HepG2 (cell line): Measurements from ENCODE around the gene DMTF1. TPM values are rescaled to one million over a fixed set of nuclear protein-coding genes. Genes with fewer than 3 reads are reported as not detected.

ENCODE experiments used
- ATAC-seq: fragments of 200-7000 bp; cut with Tn5 transposase; 3 replicates; pipeline ENCODE4 v1.9.1; 2020; ENCODE audit warnings: mild to moderate bottlenecking, moderate library complexity
- BruUV-seq: library from RNA; stranded (reverse); fragments of 400-500 nt; replicated peaks from 2 replicates; lab custom pipeline; 2021; lab: Mats Ljungman, UMichigan
- CTCF ChIA-PET: fragments of 300-600 bp; formaldehyde crosslinking; extraction: SDS; loops from one replicate; lab custom pipeline; 2021; ENCODE audit warnings: low total read pairs, inconsistent platforms, low intra/inter-chr PET ratio; lab: Yijun Ruan, JAX
- POLR2A ChIA-PET: fragments of 350-600 bp; sonication (Branson Sonifier 250); formaldehyde crosslinking; loops from one replicate; lab custom pipeline; 2020; ENCODE audit warnings: antibody characterized with exemption, inconsistent platforms; lab: Yijun Ruan, JAX
- DNase-seq: peaks from one replicate; pipeline ENCODE4 v3.0.0-alpha.2; 2015; ENCODE audit warnings: low spot score
- FAIRE-seq: peaks from 3 replicates; lab custom pipeline; 2011; peaks lifted over from hg19 to GRCh38; lab: Jason Lieb, UNC
- H2AFZ ChIP-seq: one replicate; pipeline ENCODE4 v1.6.1; 2011; ENCODE audit warnings: low read length, inconsistent platforms
- H3K27ac ChIP-seq: fragments of 300-600 bp; 3 replicates; pipeline ENCODE4 v1.8.0; 2011; ENCODE audit warnings: mixed run types, mild to moderate bottlenecking, mixed read lengths, low read length, inconsistent platforms; ENCODE audit not compliant: insufficient read depth; ENCODE audit errors: extremely low read length
- H3K27me3 ChIP-seq, 2 experiments: fragments of 200-600 bp in 1 of 2; 2 replicates in 1 of 2; 3 replicates in 1 of 2; pipeline versions ENCODE4 v1.6.0 to v1.8.0; 2011; ENCODE audit warnings: low read length in 2 of 2, mild to moderate bottlenecking in 2 of 2, moderate library complexity in 2 of 2, inconsistent platforms in 1 of 2; ENCODE audit not compliant: insufficient read depth in 2 of 2, control insufficient read depth in 1 of 2
- H3K36me3 ChIP-seq, 2 experiments: fragments of 200-600 bp in 1 of 2; replicated peaks in 1 of 2; 2 replicates in 1 of 2; 3 replicates in 1 of 2; pipeline versions ENCODE4 v1.5.1 to v1.8.0; 2011; ENCODE audit warnings: low read length in 2 of 2, inconsistent platforms in 1 of 2; ENCODE audit not compliant: insufficient read depth in 2 of 2, control insufficient read depth in 1 of 2
- H3K4me1 ChIP-seq: 2 replicates; pipeline ENCODE4 v1.5.1; 2012; ENCODE audit warnings: low read length, inconsistent platforms; ENCODE audit not compliant: insufficient read depth
- H3K4me2 ChIP-seq: 2 replicates; pipeline ENCODE4 v1.6.0; 2011; ENCODE audit warnings: low read depth, low read length, inconsistent platforms
- H3K4me3 ChIP-seq, 3 experiments: fragments of 200-600 bp in 1 of 3; sonication (generic), shearing (Covaris generic) in 1 of 3; replicated peaks in 1 of 3; 2 replicates each; pipeline ENCODE4 v1.5.1; 2011 to 2016; ENCODE audit warnings: low read length in 3 of 3, inconsistent platforms in 2 of 3, low read depth in 2 of 3, mild to moderate bottlenecking in 2 of 3, control low read depth in 1 of 3, mixed read lengths in 1 of 3; ENCODE audit not compliant: insufficient read depth in 1 of 3
- H3K79me2 ChIP-seq: one replicate; pipeline ENCODE4 v1.6.1; 2011; ENCODE audit warnings: low read length, inconsistent platforms; ENCODE audit not compliant: insufficient read depth
- H3K9ac ChIP-seq: 2 replicates; pipeline ENCODE4 v1.6.0; 2011; ENCODE audit warnings: mild to moderate bottlenecking, low read depth, low read length, inconsistent platforms; ENCODE audit not compliant: insufficient read depth
- H3K9me3 ChIP-seq: 2 replicates; pipeline ENCODE4 v1.5.1; 2012; ENCODE audit warnings: mild to moderate bottlenecking, low read length
- H4K20me1 ChIP-seq: 2 replicates; pipeline ENCODE4 v1.6.0; 2011; ENCODE audit warnings: inconsistent platforms, mild to moderate bottlenecking, low read length, moderate library complexity; ENCODE audit not compliant: insufficient read depth
- HOXA9 ChIP-seq: sonication (generic); formaldehyde crosslinking; IDR thresholded peaks from 2 replicates; pipeline ENCODE4 v1.8.1; 2022; ENCODE audit warnings: missing genetic modification reagents, mild to moderate bottlenecking, moderate library complexity, borderline replicate concordance
- RAD21 ChIP-seq: fragments of 450-650 bp; formaldehyde crosslinking; IDR thresholded peaks from 2 replicates; pipeline ENCODE4 v1.5.0; 2020; ENCODE audit warnings: mild to moderate bottlenecking
- SMAD9 ChIP-seq: sonication (generic); formaldehyde crosslinking; IDR thresholded peaks from 2 replicates; pipeline ENCODE4 v1.5.1; 2020; ENCODE audit warnings: mild to moderate bottlenecking, missing genetic modification reagents
- ZFP36 ChIP-seq: fragments of 150-350 bp; IDR thresholded peaks from 2 replicates; pipeline ENCODE4 v1.6.1; 2018; ENCODE audit warnings: borderline replicate concordance, low read length, low read depth; ENCODE audit not compliant: partially characterized antibody
- WGBS: methylation state at CpG from one replicate; pipeline ENCODE4 v1.1.6; 2017; ENCODE audit warnings: low lambda C conversion rate; 5-methylcytosine and 5-hydroxymethylcytosine counted together
- in situ Hi-C: cut with HindIII; loops from 2 replicates; pipeline ENCODE4 v1.10.0; 2017; ENCODE audit warnings: low pct_unique_long_range_greater_than_20kb; ENCODE audit not compliant: extremely low pct_ligation_motif_present
- intact Hi-C: fragments of 100-400 bp; cut with micrococcal nuclease; formaldehyde crosslinking; loops from one replicate; pipeline ENCODE4 v1.10.0; 2022; ENCODE audit not compliant: unreplicated experiment
- polyA plus RNA-seq, 8 experiments: library from polyadenylated mRNA; depleted of rRNA in 3 of 8; stranded (reverse) in 7 of 8; unstranded in 1 of 8; fragments of >200 nt; fragmentation: Illumina TruSeq in 4 of 8; extraction: Trizol in 4 of 8; gene quantifications; 2 replicates each; pipeline versions ENCODE4 v1.2.1 to v1.2.3, GENCODE V29; 2011 to 2016; ENCODE audit warnings: low read depth in 4 of 8, missing spikeins in 1 of 8, mixed read lengths in 1 of 8; ENCODE audit not compliant: insufficient read depth in 1 of 8
- total RNA-seq, 5 experiments: library from RNA; depleted of rRNA; stranded (reverse); fragments of >200 nt; fragmentation: Illumina TruSeq; extraction: Trizol; gene quantifications; 2 replicates each; pipeline ENCODE4 v1.2.3, GENCODE V29; 2016; ENCODE audit warnings: low read depth in 1 of 5
- TF ChIP-seq, protein P1 (sequence below): sonication (generic); formaldehyde crosslinking; IDR thresholded peaks from 2 replicates; pipeline ENCODE4 v1.5.0; 2020; ENCODE audit warnings: mild to moderate bottlenecking, missing genetic modification reagents, borderline replicate concordance
- TF ChIP-seq, protein P2 (sequence below): sonication (generic); formaldehyde crosslinking; IDR thresholded peaks from 2 replicates; pipeline ENCODE4 v1.4.0; 2020; ENCODE audit warnings: missing genetic modification reagents

Gene DMTF1
- total and polyA plus RNA-seq, 2 of the 13 experiments (the other 11 are each of a cell fraction or from before 2014, with no cell fraction given) = 45.8 to 132 TPM

DNA sequence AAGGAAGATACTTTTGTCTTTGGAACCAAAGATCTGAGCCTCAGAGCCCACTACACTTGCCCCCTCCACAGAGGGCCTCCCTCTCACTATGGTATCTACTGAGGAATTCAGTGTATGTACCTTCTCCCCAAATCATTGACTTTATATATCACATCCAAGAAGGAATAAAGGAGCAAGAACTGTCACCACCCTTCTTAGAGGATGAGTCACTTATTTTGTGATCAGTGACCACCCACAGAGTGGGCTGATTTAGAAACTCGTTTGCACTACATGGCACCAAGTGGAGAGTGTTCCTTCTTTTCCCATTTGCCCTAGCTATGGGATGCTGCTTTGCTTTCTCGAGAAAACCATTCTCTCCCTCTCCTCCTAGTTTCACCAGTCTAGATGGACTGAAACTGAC lies 61.6 kb downstream of the DMTF1 start:
- Histone ChIP-seq H3K4me1 (peaks cover 36% of the 10 kb centered on the region), H3K4me2 (no peak overlapping the region), H3K9ac (no peak overlapping the region), H3K4me3 (no peak overlapping the region), H3K79me2 (peaks cover 10% of the 10 kb centered on the region), H3K27ac (no peak overlapping the region), H3K27me3 (no peaks in the 10 kb centered on the region), H4K20me1 (no peaks in the 10 kb centered on the region; the same call in 1 of the 2 replicates), H3K9me3 (no peaks in the 10 kb centered on the region), H2AFZ (no peak overlapping the region), H3K36me3 (peaks cover 1 to 9% of the 10 kb centered on the region in 2 experiments; a peak in 2 of 5 replicates)
- intact Hi-C loops = no loop called here
- no TSS peak for BruUV-seq
- FAIRE-seq = no peak
- POLR2A ChIA-PET = no interaction called here
- 97% methylated on average over 2 of the region's 2 CpGs for WGBS
- in situ Hi-C loops = no loop called here
- no peak for TF ChIP-seq ZFP36
- CTCF ChIA-PET = no interaction called here
- DNase-seq = no peak
- no peak for ATAC-seq

DNA sequence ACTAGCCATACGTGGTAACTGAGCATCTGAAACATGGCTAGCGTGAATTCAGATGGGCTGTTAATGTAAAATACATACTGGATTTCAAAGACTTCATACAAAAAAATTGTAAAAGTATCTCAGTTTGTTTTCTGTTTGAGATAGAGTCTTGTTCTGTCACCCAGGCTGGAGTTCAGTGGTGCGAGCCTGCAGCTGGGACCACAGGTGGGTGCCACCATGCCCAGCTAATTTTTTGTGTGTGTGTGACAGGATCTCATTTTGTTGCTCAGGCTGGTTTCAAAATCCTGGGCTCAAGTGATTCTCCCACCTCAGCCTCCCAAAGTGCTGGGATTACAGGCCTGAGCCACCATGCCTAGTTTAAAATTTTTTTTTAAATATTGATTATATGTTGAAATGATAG lies 62.8 kb downstream of the DMTF1 start:
- no peak for FAIRE-seq
- no peaks in the 10 kb centered on the region; the same call in 1 of the 2 replicates for H4K20me1 ChIP-seq
- H3K4me3 ChIP-seq = no peak overlapping the region
- no peak overlapping the region for H3K4me2 ChIP-seq
- no peak overlapping the region for H3K9ac ChIP-seq
- peaks cover 1 to 9% of the 10 kb centered on the region in 2 experiments; a peak in 2 of 5 replicates for H3K36me3 ChIP-seq
- 100% methylated on average over 3 of the region's 3 CpGs for WGBS
- DNase-seq = no peak
- no peak overlapping the region for H2AFZ ChIP-seq
- no peaks in the 10 kb centered on the region; a peak in 1 of 5 replicates for H3K27me3 ChIP-seq
- POLR2A ChIA-PET = no interaction called here
- peaks cover 15% of the 10 kb centered on the region for H3K79me2 ChIP-seq
- in situ Hi-C loops (no loop called here), intact Hi-C loops (no loop called here)
- ATAC-seq = no peak
- no peaks in the 10 kb centered on the region for H3K9me3 ChIP-seq
- CTCF ChIA-PET = no interaction called here
- no peak overlapping the region for H3K27ac ChIP-seq
- BruUV-seq = no TSS peak
- peaks cover 39% of the 10 kb centered on the region for H3K4me1 ChIP-seq
- no peak for TF ChIP-seq RAD21 (CRISPR knock-in tag)
- no peak for TF ChIP-seq HOXA9
- no peak for TF ChIP-seq SMAD9
- TF ChIP-seq, protein P1, sequence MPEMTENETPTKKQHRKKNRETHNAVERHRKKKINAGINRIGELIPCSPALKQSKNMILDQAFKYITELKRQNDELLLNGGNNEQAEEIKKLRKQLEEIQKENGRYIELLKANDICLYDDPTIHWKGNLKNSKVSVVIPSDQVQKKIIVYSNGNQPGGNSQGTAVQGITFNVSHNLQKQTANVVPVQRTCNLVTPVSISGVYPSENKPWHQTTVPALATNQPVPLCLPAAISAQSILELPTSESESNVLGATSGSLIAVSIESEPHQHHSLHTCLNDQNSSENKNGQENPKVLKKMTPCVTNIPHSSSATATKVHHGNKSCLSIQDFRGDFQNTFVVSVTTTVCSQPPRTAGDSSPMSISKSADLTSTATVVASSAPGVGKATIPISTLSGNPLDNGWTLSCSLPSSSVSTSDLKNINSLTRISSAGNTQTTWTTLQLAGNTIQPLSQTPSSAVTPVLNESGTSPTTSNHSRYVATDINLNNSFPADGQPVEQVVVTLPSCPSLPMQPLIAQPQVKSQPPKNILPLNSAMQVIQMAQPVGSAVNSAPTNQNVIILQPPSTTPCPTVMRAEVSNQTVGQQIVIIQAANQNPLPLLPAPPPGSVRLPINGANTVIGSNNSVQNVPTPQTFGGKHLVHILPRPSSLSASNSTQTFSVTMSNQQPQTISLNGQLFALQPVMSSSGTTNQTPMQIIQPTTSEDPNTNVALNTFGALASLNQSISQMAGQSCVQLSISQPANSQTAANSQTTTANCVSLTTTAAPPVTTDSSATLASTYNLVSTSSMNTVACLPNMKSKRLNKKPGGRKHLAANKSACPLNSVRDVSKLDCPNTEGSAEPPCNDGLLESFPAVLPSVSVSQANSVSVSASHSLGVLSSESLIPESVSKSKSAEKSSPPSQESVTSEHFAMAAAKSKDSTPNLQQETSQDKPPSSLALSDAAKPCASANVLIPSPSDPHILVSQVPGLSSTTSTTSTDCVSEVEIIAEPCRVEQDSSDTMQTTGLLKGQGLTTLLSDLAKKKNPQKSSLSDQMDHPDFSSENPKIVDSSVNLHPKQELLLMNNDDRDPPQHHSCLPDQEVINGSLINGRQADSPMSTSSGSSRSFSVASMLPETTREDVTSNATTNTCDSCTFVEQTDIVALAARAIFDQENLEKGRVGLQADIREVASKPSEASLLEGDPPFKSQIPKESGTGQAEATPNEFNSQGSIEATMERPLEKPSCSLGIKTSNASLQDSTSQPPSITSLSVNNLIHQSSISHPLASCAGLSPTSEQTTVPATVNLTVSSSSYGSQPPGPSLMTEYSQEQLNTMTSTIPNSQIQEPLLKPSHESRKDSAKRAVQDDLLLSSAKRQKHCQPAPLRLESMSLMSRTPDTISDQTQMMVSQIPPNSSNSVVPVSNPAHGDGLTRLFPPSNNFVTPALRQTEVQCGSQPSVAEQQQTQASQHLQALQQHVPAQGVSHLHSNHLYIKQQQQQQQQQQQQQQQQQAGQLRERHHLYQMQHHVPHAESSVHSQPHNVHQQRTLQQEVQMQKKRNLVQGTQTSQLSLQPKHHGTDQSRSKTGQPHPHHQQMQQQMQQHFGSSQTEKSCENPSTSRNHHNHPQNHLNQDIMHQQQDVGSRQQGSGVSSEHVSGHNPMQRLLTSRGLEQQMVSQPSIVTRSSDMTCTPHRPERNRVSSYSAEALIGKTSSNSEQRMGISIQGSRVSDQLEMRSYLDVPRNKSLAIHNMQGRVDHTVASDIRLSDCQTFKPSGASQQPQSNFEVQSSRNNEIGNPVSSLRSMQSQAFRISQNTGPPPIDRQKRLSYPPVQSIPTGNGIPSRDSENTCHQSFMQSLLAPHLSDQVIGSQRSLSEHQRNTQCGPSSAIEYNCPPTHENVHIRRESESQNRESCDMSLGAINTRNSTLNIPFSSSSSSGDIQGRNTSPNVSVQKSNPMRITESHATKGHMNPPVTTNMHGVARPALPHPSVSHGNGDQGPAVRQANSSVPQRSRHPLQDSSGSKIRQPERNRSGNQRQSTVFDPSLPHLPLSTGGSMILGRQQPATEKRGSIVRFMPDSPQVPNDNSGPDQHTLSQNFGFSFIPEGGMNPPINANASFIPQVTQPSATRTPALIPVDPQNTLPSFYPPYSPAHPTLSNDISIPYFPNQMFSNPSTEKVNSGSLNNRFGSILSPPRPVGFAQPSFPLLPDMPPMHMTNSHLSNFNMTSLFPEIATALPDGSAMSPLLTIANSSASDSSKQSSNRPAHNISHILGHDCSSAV (CRISPR knock-in tag) = no peak
- TF ChIP-seq, protein P2, sequence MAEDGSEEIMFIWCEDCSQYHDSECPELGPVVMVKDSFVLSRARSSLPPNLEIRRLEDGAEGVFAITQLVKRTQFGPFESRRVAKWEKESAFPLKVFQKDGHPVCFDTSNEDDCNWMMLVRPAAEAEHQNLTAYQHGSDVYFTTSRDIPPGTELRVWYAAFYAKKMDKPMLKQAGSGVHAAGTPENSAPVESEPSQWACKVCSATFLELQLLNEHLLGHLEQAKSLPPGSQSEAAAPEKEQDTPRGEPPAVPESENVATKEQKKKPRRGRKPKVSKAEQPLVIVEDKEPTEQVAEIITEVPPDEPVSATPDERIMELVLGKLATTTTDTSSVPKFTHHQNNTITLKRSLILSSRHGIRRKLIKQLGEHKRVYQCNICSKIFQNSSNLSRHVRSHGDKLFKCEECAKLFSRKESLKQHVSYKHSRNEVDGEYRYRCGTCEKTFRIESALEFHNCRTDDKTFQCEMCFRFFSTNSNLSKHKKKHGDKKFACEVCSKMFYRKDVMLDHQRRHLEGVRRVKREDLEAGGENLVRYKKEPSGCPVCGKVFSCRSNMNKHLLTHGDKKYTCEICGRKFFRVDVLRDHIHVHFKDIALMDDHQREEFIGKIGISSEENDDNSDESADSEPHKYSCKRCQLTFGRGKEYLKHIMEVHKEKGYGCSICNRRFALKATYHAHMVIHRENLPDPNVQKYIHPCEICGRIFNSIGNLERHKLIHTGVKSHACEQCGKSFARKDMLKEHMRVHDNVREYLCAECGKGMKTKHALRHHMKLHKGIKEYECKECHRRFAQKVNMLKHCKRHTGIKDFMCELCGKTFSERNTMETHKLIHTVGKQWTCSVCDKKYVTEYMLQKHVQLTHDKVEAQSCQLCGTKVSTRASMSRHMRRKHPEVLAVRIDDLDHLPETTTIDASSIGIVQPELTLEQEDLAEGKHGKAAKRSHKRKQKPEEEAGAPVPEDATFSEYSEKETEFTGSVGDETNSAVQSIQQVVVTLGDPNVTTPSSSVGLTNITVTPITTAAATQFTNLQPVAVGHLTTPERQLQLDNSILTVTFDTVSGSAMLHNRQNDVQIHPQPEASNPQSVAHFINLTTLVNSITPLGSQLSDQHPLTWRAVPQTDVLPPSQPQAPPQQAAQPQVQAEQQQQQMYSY (CRISPR knock-in tag) = no peak
